IMR-90 (cell line): Measurements from ENCODE around the gene COTL1. TPM values are rescaled to one million over a fixed set of nuclear protein-coding genes. Genes with fewer than 3 reads are reported as not detected.

Experiments used
- ATAC-seq: fragments of 200-7000 bp; cut with Tn5 transposase; 2 replicates; pipeline ENCODE4 v1.9.1; 2020; ENCODE audit warnings: low read depth, mild to moderate bottlenecking, moderate library complexity
- BruUV-seq: library from RNA; stranded (reverse); fragments of 400-500 nt; replicated peaks from 2 replicates; lab custom pipeline; 2021; lab: Mats Ljungman, UMichigan
- CTCF ChIA-PET: fragments of 300-600 bp; formaldehyde crosslinking; extraction: SDS; loops from one replicate; lab custom pipeline; 2021; ENCODE audit warnings: antibody characterized with exemption; lab: Yijun Ruan, JAX
- POLR2A ChIA-PET: fragments of 300-600 bp; sonication (Branson Sonifier 250); formaldehyde crosslinking; loops from one replicate; lab custom pipeline; 2022; ENCODE audit warnings: antibody characterized with exemption; ENCODE audit not compliant: unreplicated experiment; lab: Charles Lee
- DNase-seq: peaks from one replicate; pipeline ENCODE4 v3.0.0; 2013
- H2AFZ ChIP-seq: replicated peaks from 2 replicates; pipeline ENCODE3; 2013; ENCODE audit warnings: low read length, mild to moderate bottlenecking; ENCODE audit not compliant: poor library complexity
- H2AK5ac ChIP-seq: 2 replicates; pipeline ENCODE4 v1.6.1; 2013; ENCODE audit warnings: low read depth, low read length, inconsistent platforms
- H2AK9ac ChIP-seq: replicated peaks from 2 replicates; pipeline ENCODE3; 2013; ENCODE audit warnings: mild to moderate bottlenecking, low read depth, low read length, moderate library complexity; ENCODE audit not compliant: poor library complexity
- H2BK120ac ChIP-seq: 2 replicates; pipeline ENCODE4 v1.6.1; 2013; ENCODE audit warnings: low read depth, low read length, inconsistent platforms
- H2BK15ac ChIP-seq: 3 replicates; pipeline ENCODE4 v1.6.1; 2013; ENCODE audit warnings: low read depth, low read length, inconsistent platforms
- H2BK20ac ChIP-seq: 2 replicates; pipeline ENCODE4 v1.6.1; 2013; ENCODE audit warnings: low read depth, mild to moderate bottlenecking, inconsistent platforms, low read length, moderate library complexity
- H2BK5ac ChIP-seq: 2 replicates; pipeline ENCODE4 v1.6.1; 2013; ENCODE audit warnings: mild to moderate bottlenecking, low read depth, low read length, inconsistent platforms; ENCODE audit not compliant: poor library complexity, severe bottlenecking
- H3K14ac ChIP-seq: replicated peaks from 2 replicates; pipeline ENCODE4 v1.6.1; 2013; ENCODE audit warnings: low read depth, low read length, inconsistent platforms
- H3K18ac ChIP-seq: 2 replicates; pipeline ENCODE4 v1.6.1; 2013; ENCODE audit warnings: low read depth, low read length, control low read depth
- H3K23ac ChIP-seq: 2 replicates; pipeline ENCODE4 v1.6.1; 2013; ENCODE audit warnings: low read depth, low read length, inconsistent platforms
- H3K27ac ChIP-seq: 2 replicates; pipeline ENCODE4 v1.5.1; 2013; ENCODE audit warnings: mild to moderate bottlenecking, control low read depth, low read length; ENCODE audit not compliant: insufficient read depth
- H3K27me3 ChIP-seq: 2 replicates; pipeline ENCODE4 v1.6.1; 2013; ENCODE audit warnings: low read length; ENCODE audit not compliant: control insufficient read depth, insufficient read depth
- H3K36me3 ChIP-seq: 2 replicates; pipeline ENCODE4 v1.6.1; 2013; ENCODE audit warnings: low read length, mixed read lengths; ENCODE audit not compliant: control insufficient read depth, insufficient read depth
- H3K4ac ChIP-seq: 2 replicates; pipeline ENCODE4 v1.6.1; 2013; ENCODE audit warnings: low read depth, low read length, inconsistent platforms
- H3K4me1 ChIP-seq: 2 replicates; pipeline ENCODE4 v1.6.1; 2013; ENCODE audit warnings: low read length, mixed read lengths; ENCODE audit not compliant: control insufficient read depth, insufficient read depth
- H3K4me2 ChIP-seq: 2 replicates; pipeline ENCODE4 v1.6.1; 2013; ENCODE audit warnings: low read depth, mild to moderate bottlenecking, control low read depth, low read length, moderate library complexity
- H3K4me3 ChIP-seq: 2 replicates; pipeline ENCODE4 v1.5.1; 2013; ENCODE audit warnings: low read depth, mild to moderate bottlenecking, control low read depth, low read length, moderate library complexity; ENCODE audit not compliant: insufficient read depth
- H3K56ac ChIP-seq: 2 replicates; pipeline ENCODE4 v1.6.1; 2013; ENCODE audit warnings: low read length, inconsistent platforms; ENCODE audit not compliant: insufficient read depth; ENCODE audit errors: extremely low read depth
- H3K79me1 ChIP-seq, 2 experiments: 2 replicates each; pipeline ENCODE4 v1.6.1; 2013; ENCODE audit warnings: low read length in 2 of 2, inconsistent platforms in 1 of 2, low read depth in 1 of 2
- H3K9ac ChIP-seq: 2 replicates; pipeline ENCODE4 v1.6.1; 2013; ENCODE audit warnings: low read depth, low read length, control low read depth
- H3K9me1 ChIP-seq: 2 replicates; pipeline ENCODE4 v1.6.1; 2013; ENCODE audit warnings: low read length, inconsistent platforms; ENCODE audit not compliant: insufficient read depth
- H3K9me3 ChIP-seq: 2 replicates; pipeline ENCODE4 v1.6.1; 2013; ENCODE audit warnings: low read length; ENCODE audit not compliant: control insufficient read depth, insufficient read depth
- H4K20me1 ChIP-seq: 2 replicates; pipeline ENCODE4 v1.6.1; 2013; ENCODE audit warnings: low read length, inconsistent platforms; ENCODE audit not compliant: insufficient read depth
- H4K5ac ChIP-seq: 2 replicates; pipeline ENCODE4 v1.6.1; 2013; ENCODE audit warnings: mild to moderate bottlenecking, low read depth, low read length, control low read depth
- H4K8ac ChIP-seq, 2 experiments: 2 replicates each; pipeline ENCODE4 v1.6.1; 2013; ENCODE audit warnings: low read depth in 2 of 2, low read length in 2 of 2, control low read depth in 1 of 2, inconsistent platforms in 1 of 2
- H4K91ac ChIP-seq: 2 replicates; pipeline ENCODE4 v1.6.1; 2013; ENCODE audit warnings: low read depth, low read length, inconsistent platforms; ENCODE audit not compliant: insufficient read depth
- BHLHE40 ChIP-seq: fragments of 150-350 bp; IDR thresholded peaks from 2 replicates; pipeline ENCODE4 v1.6.1; 2016; ENCODE audit warnings: mild to moderate bottlenecking, low read depth, low read length
- CEBPB ChIP-seq: IDR thresholded peaks from 2 replicates; pipeline ENCODE4 v1.6.1; 2012; ENCODE audit warnings: low read depth, low read length, improper control_type of control experiment
- CHD1 ChIP-seq: IDR thresholded peaks from 2 replicates; pipeline ENCODE4 v1.6.1; 2012; ENCODE audit warnings: low read depth, low read length, improper control_type of control experiment
- CTCF ChIP-seq: conservative IDR thresholded peaks from 2 replicates; pipeline ENCODE4 v1.5.1; 2012; ENCODE audit warnings: mild to moderate bottlenecking, low read depth, low read length, improper control_type of control experiment
- FOS ChIP-seq: fragments of 150-350 bp; IDR thresholded peaks from 2 replicates; pipeline ENCODE4 v1.6.1; 2016; ENCODE audit warnings: low read depth, low read length
- MAZ ChIP-seq: IDR thresholded peaks from 2 replicates; pipeline ENCODE4 v1.6.1; 2012; ENCODE audit warnings: low read depth, mild to moderate bottlenecking, low read length, improper control_type of control experiment, moderate library complexity, borderline replicate concordance
- RCOR1 ChIP-seq: IDR thresholded peaks from 2 replicates; pipeline ENCODE4 v1.6.1; 2012; ENCODE audit warnings: mild to moderate bottlenecking, low read length, improper control_type of control experiment; ENCODE audit not compliant: insufficient replicate concordance
- RFX5 ChIP-seq: IDR thresholded peaks from 2 replicates; pipeline ENCODE4 v1.8.0; 2012; ENCODE audit warnings: low read depth, mild to moderate bottlenecking, low read length, moderate library complexity
- WGBS, 2 experiments: methylation state at CpG; one replicate each; pipeline versions ENCODE4 v1.1.5 to v1.1.7; 2013; ENCODE audit warnings: missing lambda C conversion rate in 2 of 2; ENCODE audit not compliant: insufficient read length in 1 of 2; ENCODE audit errors: extremely low coverage in 2 of 2; 5-methylcytosine and 5-hydroxymethylcytosine counted together
- dilution Hi-C: fragments of 300-500 bp; cut with HindIII; formaldehyde crosslinking; loops from one replicate; pipeline ENCODE4 v1.14.3; 2018; ENCODE audit warnings: low sequenced_read_pairs; ENCODE audit not compliant: unreplicated experiment
- in situ Hi-C: fragments of 300-500 bp; cut with MboI; formaldehyde crosslinking; loops from 3 replicates; pipeline ENCODE4 v1.14.3; 2019; ENCODE audit warnings: low sequenced_read_pairs, inconsistent platforms, mixed read lengths
- intact Hi-C: fragments of 100-400 bp; cut with micrococcal nuclease; formaldehyde crosslinking; loops from 2 replicates; pipeline ENCODE4 v1.10.0; 2022
- polyA plus RNA-seq, 3 experiments: library from polyadenylated mRNA; depleted of rRNA; stranded (reverse); fragments of >200 nt; gene quantifications; 2 replicates each; pipeline ENCODE4 v1.2.3, GENCODE V29; 2012; ENCODE audit warnings: low replicate concordance in 1 of 3
- total RNA-seq: library from RNA; depleted of rRNA; stranded (reverse); fragments of >200 nt; gene quantifications from 2 replicates; pipeline ENCODE4 v1.2.3, GENCODE V29; 2012

COTL1 gene
- total and polyA plus RNA-seq, 2 of the 4 experiments (the other 2 are of a cell fraction): 144 to 258 TPM

- Histone ChIP-seq H3K27me3 (no peaks in the 10 kb centered on the region), H4K20me1 (peaks cover 25% of the 10 kb centered on the region; the same call in 1 of the 2 replicates), H3K9ac (peak overlapping the region; percentile 18; the same call in 1 of the 2 replicates)
Measured at GRCh38 chr16:84650062-84650991, 32.4 kb upstream of the COTL1 start.

More at GRCh38 chr16:84650062-84650991, 32.4 kb upstream of the COTL1 start:
- Histone ChIP-seq H3K36me3 (peaks cover 20% of the 10 kb centered on the region), H2AK5ac (peak overlapping the region; percentile 96), H2BK20ac (peak overlapping the region; percentile 39; the same call in 1 of the 2 replicates), H3K27ac (peak overlapping the region; percentile 37), H3K56ac (no peak overlapping the region), H2BK15ac (peak overlapping the region; percentile 52; the same call in 1 of the 3 replicates), H3K79me1 (peaks cover 26 to 61% of the 10 kb centered on the region in 2 experiments), H4K5ac (no peak overlapping the region), H3K14ac (peak overlapping the region; percentile 83), H3K4ac (peak overlapping the region; percentile 38), H2BK5ac (peak overlapping the region; percentile 68), H3K9me1 (peaks cover 22% of the 10 kb centered on the region), H2AFZ (no peak overlapping the region), H3K4me2 (peak overlapping the region; percentile 80), H3K9me3 (no peaks in the 10 kb centered on the region), H2AK9ac (peak overlapping the region; percentile 70), H2BK120ac (peak overlapping the region; percentile 37; the same call in 1 of the 2 replicates), H3K4me1 (peaks cover 13% of the 10 kb centered on the region), H3K23ac (peak overlapping the region; percentile 62), H4K91ac (no peak overlapping the region), H3K4me3 (peak overlapping the region; percentile 7; the same call in 1 of the 2 replicates), H4K8ac (peak overlapping the region in 1 of 2 experiments; percentile 45; a peak in 1 of 4 replicates), H3K18ac (no peak overlapping the region)
- ChIA-PET POLR2A (no interaction called here), CTCF (no interaction called here)
- intact Hi-C loops: no loop called here
- peak; percentile 86 for DNase-seq
- BruUV-seq: TSS peak; percentile 40
- in situ Hi-C loops: no loop called here
- ATAC-seq: peak; percentile 47
- dilution Hi-C loops: no loop called here
- 86% methylated on average over 7 of the region's 20 CpGs; no CpG with 5 or more reads in 1 of the 2 experiments for WGBS, 2 experiments
- 0 out of 2 replicates have a peak, but pooled peaks have one; percentile 29 for TF ChIP-seq FOS
- no peak for TF ChIP-seq RCOR1
- TF ChIP-seq MAZ: peak; percentile 59; the same call in 1 of the 2 replicates
- no peak for TF ChIP-seq CTCF
- TF ChIP-seq CHD1: no peak
- TF ChIP-seq CEBPB: peak; percentile 65
- TF ChIP-seq RFX5: no peak
- peak; percentile 44; the same call in 1 of the 2 replicates for TF ChIP-seq BHLHE40
